ENCODE data around the gene PGAM5. TPM values are rescaled to one million over a fixed set of nuclear protein-coding genes. Genes with fewer than 3 reads are reported as not detected.

The PGAM5 gene
- total RNA-seq, 4 donors from 2014 or later, result 16.7 to 43.6 (median 25.4) TPM

- in situ Hi-C loops (cut with MboI; ENCODE audit: low pct_ligation_motif_present in 1 of 4, low pct_unique_long_range_greater_than_20kb in 1 of 4, low sequenced_read_pairs in 3 of 4) (no loop called here), intact Hi-C loops (cut with DNase I; ENCODE audit: low total_unique reads) (no loop called here)
- Histone ChIP-seq H3K4me1 (peaks cover 0 to 19% (median 8%) of the 10 kb centered on the region in 4 donors), H3K4me3 (no peak overlapping the region), H3K27ac (peak overlapping the region; percentile 37 to 74 (median 54)), H3K27me3 (no peaks in the 10 kb centered on the region), H3K9me3 (no peaks in the 10 kb centered on the region), H3K36me3 (peaks cover 2 to 36% (median 17%) of the 10 kb centered on the region in 4 donors)
- peak; percentile 61 for DNase-seq
- WGBS, 2 donors (ENCODE audit: low coverage in 1 of 2), result 76 to 100% methylated on average over 1 to 15 of the region's 15 CpGs
- TF ChIP-seq CTCF (IDR thresholded peaks at IDR 0.05), result no peak
- TF ChIP-seq EP300 (IDR thresholded peaks at IDR 0.05; ENCODE audit: low read depth), result no peak
- TF ChIP-seq POLR2AphosphoS5 (IDR thresholded peaks at IDR 0.05), result peak in 1 of 3 donors; percentile 47
- TF ChIP-seq POLR2A (IDR thresholded peaks at IDR 0.05), result no peak
These were observed 60.6 kb downstream of the PGAM5 start for GRCh38 chr12:132771126-132771838.

Small RNA genes within 50 kb of the gene (small RNA-seq; reads per million reads assigned to genes)
- gene RNA5SP379, result 0 reads per million in 4 donors

Other genes with a start within 250 kb of the PGAM5 start
- gene FBRSL1, start 220.7 kb upstream of the PGAM5 start, total RNA-seq, result 100 to 1,000 TPM in 1 of 4 donors, 10 to 100 TPM in 3; 23.3 to 306 (median 49.7) TPM
- gene LRCOL1, start 100.3 kb upstream of the PGAM5 start, total RNA-seq, result not detected
- 1 to 10 TPM in 1 of 4 donors, under 1 TPM in 1, not detected in 2; 0.96 to 2.1 TPM for gene P2RX2, start 92.1 kb upstream of the PGAM5 start, total RNA-seq
- gene POLE, start 23.5 kb upstream of the PGAM5 start, total RNA-seq, result 100 to 1,000 TPM in 1 of 4 donors, 10 to 100 TPM in 3; 57.0 to 204 (median 74.1) TPM
- gene PXMP2, start 23.3 kb upstream of the PGAM5 start, total RNA-seq, result 100 to 1,000 TPM in 3 of 4 donors, 10 to 100 TPM in 1; 62.1 to 181 (median 128) TPM
- 100 to 1,000 TPM in 2 of 4 donors, 10 to 100 TPM in 2; 46.0 to 146 (median 88.6) TPM for gene ANKLE2, start 51.0 kb downstream of the PGAM5 start, total RNA-seq
- gene GOLGA3, start 118.0 kb downstream of the PGAM5 start, total RNA-seq, result 100 to 1,000 TPM in 2 of 4 donors, 10 to 100 TPM in 2; 90.9 to 113 (median 99.9) TPM
- gene CHFR, start 176.8 kb downstream of the PGAM5 start, total RNA-seq, result 100 to 1,000 TPM in 1 of 4 donors, 10 to 100 TPM in 3; 47.7 to 132 (median 61.9) TPM
- gene ZNF605, start 245.5 kb downstream of the PGAM5 start, total RNA-seq, result 10 to 100 TPM in 2 of 4 donors, 1 to 10 TPM in 2; 4.5 to 21.3 (median 10.3) TPM

All from transverse colon (tissue), 4 donors.